Activated CD4-positive, alpha-beta T cell treated with anti-CD3 and anti-CD28 coated beads for 1 hour (primary cell): ENCODE results near the gene SH2D5.
"Not testable (repeated sequence)": the region's sequence is repeated elsewhere in the genome, so short reads cannot be mapped to it uniquely, and the experiment has no call there.

Experiments
- DNase-seq: peaks from one replicate; pipeline ENCODE4 v3.0.0-alpha.2; 2020

Gene SH2D5

DNA sequence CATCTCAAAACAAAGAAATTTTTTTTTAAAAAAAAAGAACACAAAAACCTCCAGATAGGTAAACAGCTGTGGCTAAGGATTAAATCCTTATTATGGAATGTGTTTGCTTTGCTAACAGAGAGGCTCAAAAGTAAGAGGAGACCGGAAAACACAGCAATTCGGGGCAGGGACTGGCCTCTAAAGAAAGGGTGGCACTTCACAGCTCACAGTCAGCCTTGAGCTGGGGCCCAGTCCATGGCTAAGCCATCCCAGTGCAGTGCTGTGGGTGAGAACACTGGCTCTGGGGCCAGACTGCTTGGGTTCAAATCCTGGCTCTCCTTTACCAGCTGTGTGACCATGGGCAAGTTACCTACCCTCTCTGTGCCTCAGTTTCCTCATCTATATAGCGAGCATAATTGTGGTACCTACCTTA lies 42.9 kb downstream of the SH2D5 start:
- DNase-seq: no peak

DNA sequence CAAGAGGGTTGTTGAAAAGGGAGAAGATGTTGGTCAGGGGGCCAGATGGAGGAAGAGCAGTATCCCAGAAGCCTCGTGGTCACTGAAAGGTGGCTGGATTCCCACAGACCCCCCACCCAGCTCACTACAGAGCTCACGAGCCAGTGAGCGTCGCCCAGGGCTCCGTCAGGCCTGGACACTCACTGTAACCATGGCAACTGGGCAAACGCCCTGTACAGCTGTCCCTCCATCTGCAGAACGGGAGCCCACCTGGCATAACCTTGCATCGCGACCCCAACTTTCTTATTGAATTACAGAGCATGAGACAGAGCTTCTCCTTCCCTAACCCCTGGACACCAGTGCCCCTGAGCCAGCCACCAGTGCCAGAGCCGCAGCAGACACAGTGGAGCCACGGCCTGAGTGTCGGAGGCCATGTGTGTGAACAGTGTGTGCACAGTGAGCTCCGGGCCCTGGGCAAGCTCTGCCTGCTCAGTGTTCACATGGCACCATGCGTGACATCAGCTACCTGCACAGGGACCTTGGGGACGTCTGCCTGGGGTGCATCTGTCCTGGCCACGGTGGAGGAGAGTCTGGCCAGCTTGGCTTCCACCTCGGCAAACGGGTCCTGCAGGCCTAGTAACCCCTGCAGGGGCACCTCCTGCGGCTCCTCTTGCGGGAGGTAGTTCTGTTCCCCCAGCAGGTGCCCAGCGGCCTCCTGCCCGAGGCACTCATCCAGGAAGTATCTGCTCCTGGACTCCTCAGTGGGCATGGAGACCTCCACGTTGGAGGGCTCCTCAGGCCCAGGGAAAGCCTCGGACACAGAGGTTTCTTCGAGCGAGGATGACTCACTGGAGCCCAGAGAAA lies 45.4 kb downstream of the SH2D5 start:
- DNase-seq: no peak

- DNase-seq: no peak
Observed at GRCh38 chr1:20685741-20686140, 46.8 kb downstream of the SH2D5 start.

DNA sequence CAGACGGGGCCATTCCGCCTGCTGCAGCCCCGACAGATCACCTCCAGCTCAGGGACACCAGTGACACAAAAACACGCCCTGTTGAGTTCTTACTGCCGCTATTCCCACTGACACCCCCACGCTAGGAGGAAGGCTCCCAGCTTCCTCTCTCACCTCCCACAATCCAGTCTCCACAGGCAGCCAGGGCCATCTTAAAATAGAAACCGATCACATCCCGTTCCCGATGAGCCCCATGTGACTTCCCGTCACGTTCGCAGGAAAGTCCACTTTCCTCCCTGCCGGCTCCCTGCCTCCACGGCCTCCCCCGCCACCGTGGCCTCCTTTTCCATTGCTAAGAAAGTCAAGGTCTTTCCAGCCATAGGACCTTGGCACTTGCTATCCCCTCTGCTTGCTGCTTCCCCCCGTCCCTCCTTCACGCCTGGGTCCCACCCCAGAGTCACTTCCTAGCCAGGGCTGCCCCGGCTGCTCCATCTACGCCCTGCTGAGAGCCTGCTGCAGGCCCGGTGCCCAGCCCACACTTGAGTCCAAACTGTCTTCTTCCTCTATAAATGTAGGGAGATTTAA lies 47.3 kb downstream of the SH2D5 start:
- DNase-seq: no peak

- no peak for DNase-seq
Observed at GRCh38 chr1:20684651-20685050, 47.9 kb downstream of the SH2D5 start.

GRCh38 chr1:20684050-20684620 lies 48.4 kb downstream of the SH2D5 start:
- DNase-seq: no peak

- DNase-seq: no peak
Observed at GRCh38 chr1:20683614-20684013, 48.9 kb downstream of the SH2D5 start.

- DNase-seq: no peak
Observed at GRCh38 chr1:20682571-20683236, 49.8 kb downstream of the SH2D5 start.

GRCh38 chr1:20681999-20682398 lies 50.5 kb downstream of the SH2D5 start:
- no peak for DNase-seq

DNA sequence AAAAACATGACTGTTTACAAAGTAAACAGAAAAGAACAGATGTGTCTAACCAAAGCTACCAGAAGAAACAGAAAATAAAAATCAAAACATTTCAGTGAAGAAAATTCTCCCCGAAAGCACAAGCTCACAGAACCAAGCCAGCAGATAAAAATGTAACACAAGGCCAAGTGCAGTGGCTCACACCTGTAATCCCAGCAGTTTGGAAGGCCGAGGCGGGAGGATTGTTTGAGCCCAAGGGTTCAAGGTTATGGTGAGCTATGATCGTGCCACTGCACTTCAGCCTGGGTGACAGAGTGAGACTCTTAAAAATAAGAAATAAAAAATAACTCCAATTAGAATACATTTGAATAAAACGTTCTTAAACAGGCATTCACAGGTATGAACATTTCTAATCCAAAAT lies 52.2 kb downstream of the SH2D5 start:
- no peak for DNase-seq

DNA sequence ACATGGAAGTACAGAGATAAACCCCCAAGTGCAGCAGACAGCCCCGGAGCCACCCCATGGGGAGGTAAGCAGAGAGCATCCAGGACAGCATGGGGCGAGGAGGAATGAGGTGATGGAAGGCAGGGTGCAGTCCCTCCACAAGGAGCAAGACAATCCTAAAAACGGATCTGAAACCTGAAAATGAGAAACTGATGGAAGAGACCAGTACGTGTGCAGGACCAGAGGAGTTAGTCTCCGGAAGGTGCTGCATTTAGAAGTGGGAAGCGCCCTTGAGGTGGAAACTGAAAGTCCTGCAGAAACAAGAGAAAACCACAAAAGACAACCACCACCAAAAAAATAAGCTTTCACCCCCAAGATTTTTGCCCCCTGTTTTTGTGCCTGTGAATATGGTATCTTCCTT lies 53.9 kb downstream of the SH2D5 start:
- DNase-seq: no peak

DNA sequence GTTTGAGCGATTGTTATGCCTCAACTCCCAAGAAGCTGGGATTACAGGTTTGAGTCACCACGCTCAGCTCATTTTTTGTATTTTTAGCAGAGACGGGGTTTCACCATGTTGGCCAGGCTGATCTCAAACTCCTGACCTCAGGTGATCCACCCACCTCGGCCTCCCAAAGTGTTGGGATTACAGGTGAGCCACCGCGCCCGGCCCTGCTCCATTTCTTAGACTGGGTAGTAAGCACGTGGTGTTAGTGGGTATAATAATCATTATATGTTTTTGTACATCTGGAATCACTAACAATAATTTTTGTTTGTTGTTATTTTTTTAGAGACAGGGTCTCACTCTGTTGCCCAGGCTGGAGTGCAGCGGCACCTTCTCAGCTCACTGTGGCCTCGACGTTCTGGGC lies 58.9 kb downstream of the SH2D5 start:
- not testable (repeated sequence) for DNase-seq

- DNase-seq: no peak
Observed at GRCh38 chr1:20672265-20672632, 60.3 kb downstream of the SH2D5 start.

- no peak for DNase-seq
Observed at GRCh38 chr1:20670936-20671335, 61.6 kb downstream of the SH2D5 start.
